Trophoblast cell (in vitro differentiated cells and primary cell): ENCODE measurements around the gene ZKSCAN8.
A peak's percentile ranks its signal among the peaks of the same experiment; 100 is the strongest.

Source experiments
- DNase-seq, 2 donors: peaks; one replicate each; pipeline ENCODE4 v3.0.0-alpha.2; 2016
- H2AFZ ChIP-seq: 2 replicates; pipeline ENCODE4 v1.6.1; 2013; ENCODE audit warnings: low read length, moderate library complexity, mild to moderate bottlenecking; ENCODE audit not compliant: insufficient read depth, poor library complexity
- H2AK5ac ChIP-seq: 2 replicates; pipeline ENCODE4 v1.6.1; 2013; ENCODE audit warnings: mild to moderate bottlenecking, low read length
- H2BK120ac ChIP-seq: 2 replicates; pipeline ENCODE4 v1.6.1; 2013; ENCODE audit warnings: low read length, mild to moderate bottlenecking, moderate library complexity; ENCODE audit not compliant: insufficient read depth, poor library complexity
- H2BK12ac ChIP-seq: 2 replicates; pipeline ENCODE4 v1.6.1; 2013; ENCODE audit warnings: mild to moderate bottlenecking, low read length, moderate library complexity
- H2BK5ac ChIP-seq: 2 replicates; pipeline ENCODE4 v1.6.1; 2013; ENCODE audit warnings: low read length, low read depth, moderate library complexity, mild to moderate bottlenecking; ENCODE audit not compliant: poor library complexity
- H3K14ac ChIP-seq: 2 replicates; pipeline ENCODE4 v1.6.1; 2013; ENCODE audit warnings: mild to moderate bottlenecking, low read length
- H3K18ac ChIP-seq: 2 replicates; pipeline ENCODE4 v1.6.1; 2013; ENCODE audit warnings: mild to moderate bottlenecking, low read length
- H3K23ac ChIP-seq: 2 replicates; pipeline ENCODE4 v1.6.1; 2013; ENCODE audit warnings: low read length
- H3K27ac ChIP-seq: 2 replicates; pipeline ENCODE4 v1.5.1; 2013; ENCODE audit warnings: low read depth, mild to moderate bottlenecking, inconsistent platforms, low read length, moderate library complexity
- H3K27me3 ChIP-seq: 2 replicates; pipeline ENCODE4 v1.6.1; 2013; ENCODE audit warnings: inconsistent platforms, mild to moderate bottlenecking, low read length, moderate library complexity; ENCODE audit not compliant: insufficient read depth
- H3K36me3 ChIP-seq, 2 experiments: 1 replicate in 1 of 2; 2 replicates in 1 of 2; pipeline ENCODE4 v1.6.1; 2013; ENCODE audit warnings: low read length in 2 of 2, mild to moderate bottlenecking in 2 of 2, moderate library complexity in 1 of 2; ENCODE audit not compliant: insufficient read depth in 2 of 2, control insufficient read depth in 1 of 2
- H3K4ac ChIP-seq: 2 replicates; pipeline ENCODE4 v1.6.1; 2013; ENCODE audit warnings: low read depth, mild to moderate bottlenecking, low read length, moderate library complexity
- H3K4me1 ChIP-seq, 2 experiments: 1 replicate in 1 of 2; 2 replicates in 1 of 2; pipeline ENCODE4 v1.6.1; 2013; ENCODE audit warnings: low read length in 2 of 2, mild to moderate bottlenecking in 2 of 2, moderate library complexity in 1 of 2; ENCODE audit not compliant: insufficient read depth in 2 of 2, control insufficient read depth in 1 of 2
- H3K4me2 ChIP-seq: 2 replicates; pipeline ENCODE4 v1.6.1; 2013; ENCODE audit warnings: inconsistent platforms, mild to moderate bottlenecking, low read length, moderate library complexity
- H3K4me3 ChIP-seq: 2 replicates; pipeline ENCODE4 v1.5.1; 2013; ENCODE audit warnings: mild to moderate bottlenecking, low read depth, low read length, inconsistent platforms
- H3K79me1 ChIP-seq: one replicate; pipeline ENCODE4 v1.6.1; 2013; ENCODE audit warnings: low read length
- H3K79me2 ChIP-seq: 2 replicates; pipeline ENCODE4 v1.6.1; 2013; ENCODE audit warnings: low read length, mild to moderate bottlenecking; ENCODE audit not compliant: control insufficient read depth, insufficient read depth, poor library complexity
- H3K9ac ChIP-seq: 2 replicates; pipeline ENCODE4 v1.6.1; 2013; ENCODE audit warnings: mild to moderate bottlenecking, low read length
- H3K9me3 ChIP-seq: 2 replicates; pipeline ENCODE4 v1.6.1; 2013; ENCODE audit warnings: low read depth, mild to moderate bottlenecking, control low read depth, inconsistent platforms, low read length; ENCODE audit not compliant: insufficient read depth
- H4K12ac ChIP-seq: 2 replicates; pipeline ENCODE4 v1.6.1; 2013; ENCODE audit warnings: low read depth, mild to moderate bottlenecking, low read length, moderate library complexity
- H4K8ac ChIP-seq: 2 replicates; pipeline ENCODE4 v1.6.1; 2013; ENCODE audit warnings: low read depth, mild to moderate bottlenecking, low read length, moderate library complexity
- H4K91ac ChIP-seq: one replicate; pipeline ENCODE4 v1.6.1; 2013; ENCODE audit warnings: low read depth, mild to moderate bottlenecking, low read length, moderate library complexity
- WGBS: extraction: QIAGEN DNeasy Blood & Tissue Kit; methylation state at CpG from one replicate; pipeline ENCODE4 v1.1.7; 2013; ENCODE audit warnings: missing lambda C conversion rate; ENCODE audit not compliant: insufficient read length, insufficient coverage; ENCODE audit errors: extremely low coverage; 5-methylcytosine and 5-hydroxymethylcytosine counted together

ZKSCAN8 gene

GRCh38 chr6:28167068-28167467, 25.4 kb downstream of the ZKSCAN8 start:
- H3K36me3 ChIP-seq = no peaks in the 10 kb centered on the region
- no peak overlapping the region for H3K4me3 ChIP-seq
- peak; percentile 75 to 87 for DNase-seq
- no peaks in the 10 kb centered on the region for H3K79me2 ChIP-seq
- no peak overlapping the region for H4K12ac ChIP-seq
- no peaks in the 10 kb centered on the region for H3K9me3 ChIP-seq
- WGBS = no CpG with 5 or more reads among the region's 4 CpGs
- H3K27me3 ChIP-seq = no peaks in the 10 kb centered on the region
- no peak overlapping the region for H3K27ac ChIP-seq
- no peak overlapping the region for H3K14ac ChIP-seq
- H3K4ac ChIP-seq = no peak overlapping the region
- H3K18ac ChIP-seq = no peak overlapping the region
- no peak overlapping the region for H3K23ac ChIP-seq
- no peak overlapping the region for H4K8ac ChIP-seq
- no peak overlapping the region for H2AK5ac ChIP-seq
- no peak overlapping the region for H3K9ac ChIP-seq
- H3K79me1 ChIP-seq = no peaks in the 10 kb centered on the region
- no peak overlapping the region for H2BK120ac ChIP-seq
- no peak overlapping the region for H2BK5ac ChIP-seq
- no peaks in the 10 kb centered on the region for H3K4me1 ChIP-seq
- no peak overlapping the region for H2BK12ac ChIP-seq
- no peak overlapping the region for H4K91ac ChIP-seq
- H2AFZ ChIP-seq = no peak overlapping the region
- H3K4me2 ChIP-seq = no peak overlapping the region

GRCh38 chr6:28167926-28168325, 26.2 kb downstream of the ZKSCAN8 start:
- Histone ChIP-seq H3K9ac (no peak overlapping the region), H2AFZ (no peak overlapping the region), H3K14ac (no peak overlapping the region), H4K91ac (no peak overlapping the region), H3K27ac (no peak overlapping the region), H3K9me3 (no peaks in the 10 kb centered on the region), H3K4me1 (no peaks in the 10 kb centered on the region), H2BK12ac (no peak overlapping the region), H3K18ac (no peak overlapping the region), H3K79me2 (no peaks in the 10 kb centered on the region), H3K27me3 (no peaks in the 10 kb centered on the region), H2AK5ac (no peak overlapping the region), H4K12ac (no peak overlapping the region), H3K79me1 (no peaks in the 10 kb centered on the region), H3K4ac (no peak overlapping the region), H4K8ac (no peak overlapping the region), H3K4me3 (no peak overlapping the region), H3K36me3 (no peaks in the 10 kb centered on the region), H3K23ac (no peak overlapping the region), H3K4me2 (no peak overlapping the region), H2BK120ac (no peak overlapping the region), H2BK5ac (no peak overlapping the region)
- DNase-seq = no peak
- no CpG with 5 or more reads among the region's 1 CpG for WGBS

GRCh38 chr6:28171271-28171670, 29.6 kb downstream of the ZKSCAN8 start:
- Histone ChIP-seq H2BK120ac (no peak overlapping the region), H3K23ac (no peak overlapping the region), H3K79me2 (no peaks in the 10 kb centered on the region), H3K4me2 (no peak overlapping the region), H2BK5ac (no peak overlapping the region), H3K9ac (no peak overlapping the region), H3K4me3 (no peak overlapping the region), H3K4me1 (no peaks in the 10 kb centered on the region), H4K91ac (no peak overlapping the region), H3K14ac (no peak overlapping the region), H3K27ac (no peak overlapping the region), H4K12ac (no peak overlapping the region), H2BK12ac (no peak overlapping the region), H3K36me3 (no peaks in the 10 kb centered on the region), H2AK5ac (no peak overlapping the region), H3K79me1 (no peaks in the 10 kb centered on the region), H3K9me3 (no peaks in the 10 kb centered on the region), H2AFZ (no peak overlapping the region), H3K27me3 (no peaks in the 10 kb centered on the region), H3K18ac (no peak overlapping the region), H3K4ac (no peak overlapping the region), H4K8ac (no peak overlapping the region)
- peak; percentile 90 to 94 for DNase-seq
- WGBS = no CpG with 5 or more reads among the region's 2 CpGs

- no peaks in the 10 kb centered on the region for H3K79me2 ChIP-seq
These were observed 30.3 kb downstream of the ZKSCAN8 start for GRCh38 chr6:28172006-28172405.

More at GRCh38 chr6:28172006-28172405, 30.3 kb downstream of the ZKSCAN8 start:
- no peaks in the 10 kb centered on the region for H3K9me3 ChIP-seq
- no peak overlapping the region for H3K9ac ChIP-seq
- H2BK12ac ChIP-seq = no peak overlapping the region
- H4K8ac ChIP-seq = no peak overlapping the region
- no peak overlapping the region for H3K4me3 ChIP-seq
- H3K18ac ChIP-seq = no peak overlapping the region
- H3K79me1 ChIP-seq = no peaks in the 10 kb centered on the region
- no peak overlapping the region for H3K14ac ChIP-seq
- no peaks in the 10 kb centered on the region for H3K4me1 ChIP-seq
- DNase-seq = peak; percentile 65 to 86
- no CpG with 5 or more reads among the region's 2 CpGs for WGBS
- H3K4ac ChIP-seq = no peak overlapping the region
- H2BK5ac ChIP-seq = no peak overlapping the region
- no peaks in the 10 kb centered on the region for H3K27me3 ChIP-seq
- no peak overlapping the region for H4K12ac ChIP-seq
- H3K23ac ChIP-seq = no peak overlapping the region
- no peaks in the 10 kb centered on the region for H3K36me3 ChIP-seq
- no peak overlapping the region for H4K91ac ChIP-seq
- no peak overlapping the region for H2AFZ ChIP-seq
- H2AK5ac ChIP-seq = no peak overlapping the region
- H3K4me2 ChIP-seq = no peak overlapping the region
- no peak overlapping the region for H3K27ac ChIP-seq
- H2BK120ac ChIP-seq = no peak overlapping the region
